NCI-H2171 treated with DMSO at 0.1 percent for 48 hours (cell line): Measurements from ENCODE around the gene FAM24B.
"Not testable (repeated sequence)": the region's sequence is repeated elsewhere in the genome, so short reads cannot be mapped to it uniquely, and the experiment has no call there.

Source experiments
- DNase-seq: peaks from one replicate; lab custom pipeline; 2025; lab: John Stamatoyannopoulos, UW

Gene FAM24B

DNA sequence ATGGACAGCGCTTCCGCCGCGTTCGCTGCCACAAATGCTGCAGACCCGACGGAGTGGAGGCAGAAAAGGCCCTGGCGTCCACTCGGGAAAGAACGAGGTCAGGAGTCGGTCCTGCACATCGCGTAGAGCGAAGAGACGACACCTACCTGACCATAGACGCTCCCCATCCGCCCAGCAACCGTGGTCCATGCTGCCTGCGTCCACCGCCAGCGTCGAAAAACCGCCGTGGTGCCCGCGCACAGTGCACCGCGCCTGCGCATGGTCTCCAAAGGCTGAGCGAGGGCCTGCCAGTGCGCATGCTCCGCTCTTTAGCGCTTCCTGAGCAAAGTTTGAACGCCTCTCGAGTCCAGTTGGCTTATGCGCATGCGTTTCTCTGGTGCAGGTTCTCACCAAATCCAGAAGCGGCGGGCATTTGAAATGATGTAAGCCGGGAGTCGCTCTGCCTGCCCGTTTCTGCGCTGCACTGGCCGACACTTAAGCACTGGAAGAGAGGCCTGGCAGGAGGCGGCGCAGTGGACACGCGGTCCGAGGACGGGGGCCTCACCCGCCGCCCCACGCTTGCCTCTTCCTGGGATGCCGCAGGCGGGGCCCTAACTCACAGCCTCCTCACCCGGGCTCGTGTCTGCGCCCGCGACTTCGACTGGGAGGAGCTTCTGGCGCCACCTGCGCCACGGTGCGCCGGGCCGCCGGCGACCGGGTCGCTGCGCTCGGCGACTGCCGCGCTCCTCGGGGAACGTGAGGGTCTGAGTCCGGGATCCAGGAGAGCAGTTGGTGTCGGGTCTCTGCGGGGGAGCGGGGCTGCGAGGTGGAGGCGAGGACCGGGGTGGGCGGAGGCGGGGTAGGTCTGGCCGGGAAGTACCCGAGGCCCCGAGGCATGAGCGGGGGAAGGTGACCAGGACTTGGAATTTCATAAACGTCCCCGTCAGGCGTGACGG is at the start of gene FAM24B:
TSS of gene FAM24B (minus strand) at position 243 of the 935 bp plus-strand sequence. CDS start 29,066 bp downstream, outside the sequence.
- DNase-seq, result peak; percentile 93

DNA sequence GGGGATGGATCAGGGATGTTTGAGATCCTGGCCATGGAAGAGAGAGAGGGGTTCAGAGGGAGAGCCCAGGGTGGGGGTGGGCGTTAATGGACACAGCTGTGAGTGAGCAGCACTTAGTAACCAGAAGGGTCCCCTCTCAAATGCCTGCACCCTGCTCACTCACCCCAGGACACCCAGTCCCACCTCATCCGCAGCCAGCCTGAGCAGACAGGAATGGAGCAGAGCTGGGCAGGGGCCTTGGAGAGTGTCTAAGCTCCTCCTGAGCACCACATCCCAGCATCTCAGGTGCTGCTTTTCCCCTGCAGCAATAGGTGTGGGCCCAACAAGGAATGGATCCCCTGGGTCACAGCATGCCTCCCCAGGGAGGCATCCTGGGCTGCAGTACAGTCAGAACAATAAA is 36.3 kb upstream of the FAM24B start:
- DNase-seq, result no peak

DNA sequence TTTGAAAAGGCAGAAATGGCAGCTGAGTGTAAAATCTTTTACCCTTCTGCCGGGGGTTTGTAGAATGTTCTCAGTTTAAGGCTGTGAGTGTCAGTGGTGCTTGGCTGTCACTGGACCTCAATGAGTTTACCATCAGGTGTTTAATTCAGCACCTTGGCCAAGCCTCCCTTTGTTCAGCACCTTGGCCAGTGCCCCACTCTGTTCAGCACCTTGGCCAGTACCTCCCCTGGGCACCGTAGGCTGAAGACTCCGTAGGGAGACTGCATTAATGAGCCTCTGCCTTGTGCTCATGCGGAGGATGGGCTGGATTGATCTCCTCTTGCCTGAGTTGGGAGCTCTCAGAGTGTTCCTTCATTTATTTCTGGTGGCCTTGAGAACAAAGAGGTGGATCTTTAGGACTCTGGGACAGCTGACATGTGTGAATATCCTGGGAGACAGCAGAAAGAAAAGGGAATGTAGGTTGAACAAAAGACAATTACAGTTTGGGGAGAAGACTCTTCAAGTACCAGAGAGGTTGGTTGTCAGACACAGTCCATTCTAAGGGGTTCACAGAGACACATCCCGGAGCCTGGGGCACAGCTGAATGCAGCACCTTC is 32.6 kb upstream of the FAM24B start:
- DNase-seq, result no peak

- DNase-seq, result no peak
These were observed 30.9 kb upstream of the FAM24B start, which contains the start of gene FAM24A for GRCh38 chr10:122910310-122910709. TSS of gene FAM24A (plus strand) at chr10:122910610. CDS start at chr10:122911635, 1,025 bp downstream.

GRCh38 chr10:122903861-122904260 is 24.5 kb upstream of the FAM24B start:
- DNase-seq, result not testable (repeated sequence)

DNA sequence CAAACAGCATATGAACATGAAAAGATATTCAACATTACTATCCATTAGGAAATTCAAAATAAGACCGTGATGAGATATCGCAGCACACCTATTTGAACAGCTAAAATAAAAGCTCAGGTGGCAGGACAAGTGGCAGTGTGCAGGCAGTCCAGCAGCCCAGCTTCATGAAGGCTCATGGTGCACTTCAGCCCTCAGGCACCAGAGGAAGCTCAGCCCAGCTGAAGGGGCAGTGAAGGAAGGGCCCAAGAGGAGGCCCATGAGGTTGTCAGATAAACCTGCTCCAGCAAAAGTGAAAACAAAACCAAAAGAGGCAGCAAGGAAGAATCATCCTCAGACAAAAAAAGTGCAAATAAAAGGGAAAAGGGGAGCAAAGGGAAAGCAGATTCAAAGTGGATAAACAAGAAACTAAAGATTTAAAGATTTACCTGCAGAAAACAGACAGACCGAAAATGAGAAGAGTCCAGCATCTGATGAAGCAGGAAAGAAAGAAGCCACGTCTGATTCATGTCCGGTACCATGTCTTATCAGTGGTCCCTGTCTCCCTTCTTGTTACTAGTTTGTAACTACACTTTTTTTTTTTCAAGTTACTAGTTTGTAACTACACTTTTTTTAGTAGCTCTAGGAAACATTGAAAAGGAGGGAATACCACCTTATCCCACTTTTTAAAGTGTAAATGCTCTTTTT is 15.0 kb upstream of the FAM24B start:
- DNase-seq, result no peak

DNA sequence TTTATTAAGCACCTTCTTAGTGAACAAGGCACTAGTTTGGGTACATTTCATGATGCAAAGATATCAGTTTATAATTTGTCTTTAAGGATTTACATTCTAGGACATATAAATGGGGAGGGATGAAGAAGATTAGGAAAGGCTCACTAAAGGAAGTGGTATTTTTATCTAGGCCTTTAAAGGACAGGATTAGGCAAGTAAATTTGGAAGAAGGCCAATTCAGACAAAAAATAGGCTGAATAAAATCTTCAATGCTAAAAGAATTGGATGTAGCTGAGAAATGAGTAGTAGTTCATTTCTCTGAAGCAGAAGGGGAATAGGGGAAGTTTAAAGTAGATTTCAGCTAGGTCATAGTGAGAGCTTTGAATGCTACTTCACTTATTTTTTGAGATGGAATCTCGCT is 4.8 kb upstream of the FAM24B start:
- no peak for DNase-seq

DNA sequence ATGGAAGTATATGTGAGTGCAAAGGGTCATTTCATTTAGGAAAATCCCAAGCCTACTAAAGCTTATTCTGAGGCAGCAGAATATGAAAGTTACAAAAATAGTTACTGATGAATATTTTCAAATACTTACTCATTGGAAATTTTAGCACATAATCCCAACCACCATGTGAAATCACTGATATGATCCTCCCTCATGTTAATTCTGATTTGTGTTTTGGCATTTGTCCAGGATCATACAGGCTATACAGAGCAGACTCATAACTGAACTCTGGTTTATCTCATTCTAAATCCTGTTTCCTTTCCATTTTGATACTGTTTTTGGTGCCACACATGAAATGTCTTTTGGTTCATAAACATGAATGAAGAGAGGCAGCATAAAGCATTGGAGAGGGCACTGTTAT is 3.4 kb upstream of the FAM24B start:
- no peak for DNase-seq

DNA sequence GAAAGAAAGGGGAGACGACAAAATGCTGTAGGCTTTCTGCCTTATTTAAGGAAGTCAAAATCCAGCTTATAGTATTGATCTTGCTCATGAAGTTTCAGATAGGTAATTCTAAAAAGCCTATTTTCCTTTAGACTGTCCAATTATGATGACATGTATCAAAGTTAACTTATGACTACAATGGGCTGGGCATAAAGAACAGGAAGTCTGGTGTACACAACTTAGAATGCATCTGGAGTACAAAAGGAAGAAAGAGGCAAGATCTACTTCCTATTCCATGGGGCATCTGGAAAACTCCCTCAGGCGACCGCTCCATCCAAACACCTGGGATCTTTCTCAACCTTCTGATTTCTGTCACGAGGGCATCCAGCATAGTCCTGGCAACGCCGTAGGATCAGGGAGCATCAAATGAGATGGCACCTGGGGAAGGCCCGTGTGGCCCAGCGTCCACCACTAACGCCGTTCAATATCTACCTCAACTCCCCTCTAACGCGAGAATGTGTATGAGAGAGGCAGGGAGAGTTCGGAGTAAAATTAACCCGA is 512 bp downstream of the FAM24B start:
- DNase-seq, result peak; percentile 27

DNA sequence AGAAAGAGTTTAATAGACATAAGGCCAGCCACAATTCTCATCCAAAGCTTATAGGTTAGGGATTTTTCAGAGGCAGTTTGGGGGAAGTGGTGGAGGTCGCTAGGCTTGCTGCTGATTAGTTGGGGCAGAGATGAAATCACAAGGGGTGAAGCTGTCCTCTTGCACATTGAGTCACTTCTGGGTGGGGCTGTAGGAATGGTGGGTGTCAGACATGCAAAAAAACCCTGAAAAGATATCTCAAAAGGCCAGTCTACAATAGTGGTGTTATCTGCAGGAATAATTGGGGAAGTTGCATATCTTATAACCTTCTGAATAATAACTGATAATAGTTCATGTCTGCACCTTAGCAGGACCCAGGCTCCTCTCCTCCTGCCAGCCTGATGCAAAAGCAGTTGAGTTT is 2.1 kb downstream of the FAM24B start:
- DNase-seq, result no peak

DNA sequence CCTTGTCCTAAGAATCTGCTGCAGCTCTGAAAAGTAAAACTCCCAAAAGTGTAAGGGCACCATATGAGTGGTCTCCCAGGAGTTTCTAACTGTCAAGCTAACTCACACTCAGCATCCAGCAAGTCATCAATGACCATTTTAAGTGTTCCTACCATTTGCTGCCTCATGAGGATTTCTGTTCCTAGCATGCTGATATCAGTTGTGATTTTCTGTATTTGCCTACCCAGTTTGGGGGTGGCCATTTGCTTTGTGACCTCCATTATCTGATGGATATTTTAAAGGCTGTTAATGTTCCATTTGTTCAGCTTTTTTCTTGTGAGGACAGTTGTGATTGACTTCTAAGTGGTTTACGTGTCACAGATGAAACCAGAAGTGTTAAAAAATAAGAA is 2.9 kb downstream of the FAM24B start:
- no peak for DNase-seq

- no peak for DNase-seq
These were observed 3.4 kb downstream of the FAM24B start for GRCh38 chr10:122875843-122876466.

GRCh38 chr10:122871947-122872346 is 7.4 kb downstream of the FAM24B start:
- not testable (repeated sequence) for DNase-seq

DNA sequence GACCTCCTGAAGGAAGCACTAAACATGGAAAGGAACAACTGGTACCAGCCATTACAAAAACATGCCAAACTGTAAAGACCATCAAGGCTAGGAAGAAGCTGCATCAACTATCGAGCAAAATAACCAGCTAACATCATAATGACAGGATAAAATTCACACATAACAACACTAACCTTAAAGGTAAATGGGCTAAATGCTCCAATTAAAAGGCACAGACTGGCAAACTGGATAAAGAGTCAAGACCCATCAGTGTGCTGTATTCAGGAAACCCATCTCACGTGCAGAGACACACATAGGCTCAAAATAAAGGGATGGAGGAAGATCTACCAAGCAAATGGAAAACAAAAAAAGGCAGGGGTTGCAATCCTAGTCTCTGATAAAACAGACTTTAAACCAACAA is 10.6 kb downstream of the FAM24B start:
- DNase-seq, result not testable (repeated sequence)

DNA sequence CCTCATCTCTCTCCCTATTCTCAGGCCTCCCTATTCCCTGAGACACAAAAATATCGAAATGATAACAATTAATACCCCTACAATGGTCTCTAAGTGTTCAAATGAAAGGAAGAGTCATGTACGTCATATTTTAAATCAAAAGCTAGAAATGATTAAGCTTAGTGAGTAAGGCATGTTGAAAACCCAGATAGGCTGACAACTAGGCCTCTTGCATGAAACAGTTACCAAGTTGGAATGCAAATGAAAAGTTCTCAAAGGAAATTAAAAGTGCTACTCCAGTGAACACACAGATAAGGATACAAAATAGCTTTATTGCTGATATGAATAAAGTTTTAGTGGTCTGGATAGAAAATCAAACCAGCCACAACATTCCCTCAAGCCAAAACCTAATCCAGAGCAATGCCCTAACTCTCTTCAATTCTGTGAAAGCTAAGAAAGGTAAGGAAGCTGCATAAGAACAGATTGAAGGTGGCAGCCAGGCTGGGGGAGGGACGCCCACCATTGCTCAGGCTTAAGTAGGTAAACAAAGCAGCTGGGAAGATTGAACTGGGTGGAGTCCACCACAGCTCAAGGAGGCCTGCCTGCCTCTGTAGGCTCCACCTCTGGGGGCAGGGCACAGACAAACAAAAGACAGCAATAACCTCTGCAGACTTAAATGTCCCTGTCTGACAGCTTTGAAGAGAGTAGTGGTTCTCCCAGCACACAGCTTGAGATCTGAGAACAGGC is 12.5 kb downstream of the FAM24B start:
- DNase-seq, result not testable (repeated sequence)

GRCh38 chr10:122864901-122865300 is 14.5 kb downstream of the FAM24B start:
- no peak for DNase-seq

- no peak for DNase-seq
These were observed 15.2 kb downstream of the FAM24B start for GRCh38 chr10:122864194-122864592.

DNA sequence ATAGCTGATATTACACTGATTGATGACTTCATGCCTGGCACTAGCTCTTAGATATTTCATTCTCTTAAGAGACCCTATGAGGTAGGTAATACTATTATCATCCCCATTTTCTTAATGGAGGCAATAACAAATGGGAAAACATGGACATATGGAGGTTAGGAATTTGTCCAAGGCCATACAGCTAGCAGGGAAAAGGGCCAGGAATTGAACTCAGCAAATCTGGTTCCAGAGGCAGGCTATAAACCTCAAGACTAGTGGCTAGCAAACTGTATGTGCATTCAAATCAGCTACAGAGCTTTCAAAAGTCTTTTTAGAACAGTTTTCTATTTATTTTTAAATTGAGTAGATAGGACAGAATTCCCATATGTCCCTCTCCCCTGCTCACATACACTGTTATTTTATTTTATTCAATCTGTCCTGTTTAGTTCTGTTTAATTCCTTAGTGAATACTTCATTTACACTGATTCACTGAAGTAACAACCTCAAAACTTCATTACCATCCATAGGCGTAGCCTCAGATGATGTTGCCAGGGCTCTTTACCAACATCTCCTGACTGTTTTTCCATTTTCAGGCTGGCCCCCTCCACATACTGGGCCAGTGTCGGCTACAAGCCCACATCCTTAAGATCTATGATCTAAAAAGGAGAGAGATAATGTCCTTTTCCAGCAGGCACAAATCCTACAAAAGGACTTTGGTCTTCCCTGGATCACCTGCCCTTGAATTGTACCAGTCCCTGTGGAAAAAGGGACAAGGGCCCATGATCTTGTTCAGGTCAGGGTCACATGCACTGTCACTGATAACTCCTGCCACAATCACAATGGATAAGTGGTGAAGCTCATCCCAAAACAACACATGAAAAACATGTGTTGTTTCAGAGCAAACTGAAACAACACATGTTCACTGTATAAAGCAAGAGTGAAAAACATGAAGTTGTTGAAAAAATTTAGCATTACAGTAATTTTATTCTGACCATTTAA is 15.9 kb downstream of the FAM24B start:
- no peak for DNase-seq

DNA sequence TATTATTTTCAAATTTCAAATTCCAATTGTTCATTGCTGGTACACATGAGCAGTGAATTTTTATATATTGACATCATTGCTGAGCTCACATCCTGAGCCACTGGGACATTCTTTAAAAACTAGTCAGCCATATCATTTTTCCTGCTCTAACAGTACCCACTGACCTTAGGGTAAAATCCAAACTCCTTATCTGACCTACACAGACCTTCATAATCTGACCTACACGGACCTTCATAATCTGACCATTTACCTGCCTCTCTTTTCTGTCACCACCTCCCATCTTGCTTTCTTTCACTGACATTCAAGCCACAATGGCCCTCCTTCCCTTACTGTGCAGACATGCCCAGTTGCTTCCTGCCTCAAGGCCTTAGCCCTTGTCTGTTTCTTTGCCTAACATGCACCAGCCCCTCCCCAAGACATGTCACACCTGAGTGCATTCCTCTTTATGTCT is 17.6 kb downstream of the FAM24B start:
- no peak for DNase-seq

DNA sequence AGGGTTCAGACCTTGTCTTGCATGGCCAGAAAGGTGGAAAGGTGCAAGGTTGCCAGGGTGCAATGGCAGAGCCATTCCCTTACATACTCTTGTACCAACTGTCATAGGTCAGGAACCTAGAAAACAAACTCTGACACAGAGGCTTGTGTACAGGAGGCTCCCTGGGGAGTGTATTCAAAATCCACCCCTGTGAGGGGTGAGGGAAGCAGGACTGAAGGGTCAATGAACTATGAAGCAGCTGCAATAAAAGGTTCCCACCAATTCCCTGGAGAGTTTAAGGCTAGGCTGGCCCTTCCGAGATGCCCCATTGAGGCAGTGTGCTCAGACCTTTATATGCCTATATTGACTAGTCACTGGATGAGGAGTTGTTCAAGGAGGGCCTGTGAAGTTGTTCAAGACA is 19.9 kb downstream of the FAM24B start:
- DNase-seq, result no peak
